ENCODE measurements around the gene NRL. TPM values are rescaled to one million over a fixed set of nuclear protein-coding genes. Genes with fewer than 3 reads are reported as not detected.
A peak's percentile ranks its signal among the peaks of the same experiment; 100 is the strongest.

Gene NRL
- total RNA-seq, 1 experiment from 2014 or later: 2.5 TPM

DNA sequence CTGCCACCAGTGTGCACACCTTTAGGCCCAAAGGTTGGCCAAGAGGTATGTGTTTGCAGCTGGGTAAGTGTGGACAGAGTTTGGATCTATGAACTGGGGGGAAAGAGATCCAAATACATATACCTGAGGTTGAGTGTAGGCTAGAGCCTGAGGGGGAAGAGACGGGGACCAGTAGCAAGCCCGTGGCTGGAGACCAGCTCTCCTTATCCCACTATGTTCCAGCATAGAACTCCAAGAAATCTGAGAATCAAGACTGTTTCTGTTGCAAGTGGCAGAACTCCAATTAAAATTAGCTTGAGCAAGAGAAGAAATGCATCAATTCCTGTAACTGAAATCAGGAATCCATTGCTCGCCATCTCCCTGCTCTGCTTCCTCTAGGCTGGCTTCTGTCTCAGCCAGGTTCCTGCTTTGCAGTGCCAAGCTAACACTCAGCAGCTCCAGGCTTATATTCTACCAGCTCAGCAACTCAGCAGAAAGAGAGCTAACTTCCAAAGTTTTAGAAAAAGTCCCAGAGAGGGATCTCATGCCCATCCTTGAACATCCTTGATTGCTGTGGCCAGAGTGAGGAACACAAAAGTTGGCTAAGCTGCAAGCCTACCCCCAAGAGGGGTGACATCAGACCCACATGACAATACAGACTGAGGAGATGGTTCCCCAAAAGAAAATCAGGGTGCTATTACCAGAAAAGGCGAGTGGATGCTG lies 22.1 kb downstream of the NRL start:
- Histone ChIP-seq H2BK15ac (ENCODE audit: low read depth, low read length) (no peak overlapping the region), H4K20me1 (ENCODE audit: control insufficient read depth, insufficient read depth, insufficient read length) (no peaks in the 10 kb centered on the region), H3K23me2 (ENCODE audit: insufficient read length, low read depth, low read length, poor library complexity, severe bottlenecking) (peaks cover 6% of the 10 kb centered on the region), H4K91ac (ENCODE audit: insufficient read length, low read depth, low read length) (no peak overlapping the region), H3K56ac (ENCODE audit: insufficient read length, low read depth, low read length) (no peak overlapping the region), H3T11ph (ENCODE audit: low read length) (no peak overlapping the region), H3K23ac (ENCODE audit: insufficient read length, low read depth, low read length) (no peak overlapping the region), H2BK20ac (ENCODE audit: low read depth, low read length, poor library complexity, severe bottlenecking) (no peak overlapping the region), H2AFZ (ENCODE audit: low read length) (no peak overlapping the region), H2BK5ac (ENCODE audit: insufficient read length, low read length) (no peak overlapping the region), H3K27ac (ENCODE audit: insufficient read length, low read depth, low read length) (no peak overlapping the region), H3K79me1 (ENCODE audit: insufficient read depth, low read depth, low read length, poor library complexity, severe bottlenecking) (no peaks in the 10 kb centered on the region), H4K5ac (ENCODE audit: insufficient read length, low read depth, low read length) (no peak overlapping the region), H3K14ac (ENCODE audit: insufficient read depth, low read length) (no peak overlapping the region), H3K18ac (ENCODE audit: insufficient read length, low read depth, low read length) (no peak overlapping the region), H3K4ac (ENCODE audit: low read depth, low read length) (no peak overlapping the region), H3K9me3 (ENCODE audit: control insufficient read depth, low read depth, low read length) (no peaks in the 10 kb centered on the region), H3K27me3 (ENCODE audit: insufficient read depth, low read length) (no peaks in the 10 kb centered on the region), H3K4me1 (ENCODE audit: insufficient read depth, low read length) (no peaks in the 10 kb centered on the region; the same call in 1 of the 2 replicates), H2AK5ac (ENCODE audit: insufficient read length, low read length) (no peak overlapping the region), H2BK12ac (ENCODE audit: insufficient read length, low read depth, low read length) (peak overlapping the region; percentile 51), H3K4me2 (ENCODE audit: insufficient read depth, insufficient read length, low read length) (no peak overlapping the region), H3K9ac (ENCODE audit: extremely low read depth, insufficient read length, low read length) (no peak overlapping the region), H3K79me2 (ENCODE audit: insufficient read depth, low read length) (no peaks in the 10 kb centered on the region; the same call in 1 of the 2 replicates), H4K8ac (replicated peaks; ENCODE audit: insufficient read length, low read depth, low read length) (no peak overlapping the region), H2BK120ac (ENCODE audit: low read depth, low read length, poor library complexity, severe bottlenecking) (no peak overlapping the region)
- DNase-seq: no peak
- peak overlapping the region in 1 of 2 experiments; percentile 93; a peak in 3 of 5 replicates for H3K4me3 Mint-ChIP-seq
- H3K9me3 Mint-ChIP-seq: peaks cover 0 to 2% of the 10 kb centered on the region in 2 experiments; a peak in 3 of 5 replicates
- H3K27ac Mint-ChIP-seq: peak overlapping the region in 2 of 3 experiments; percentile 97 to 98; a peak in 3 of 7 replicates
- peaks cover 12 to 20% (median 13%) of the 10 kb centered on the region in 3 experiments; a peak in 6 of 7 replicates for H3K36me3 Mint-ChIP-seq (ENCODE audit: insufficient read depth in 1 of 3, low read depth in 3 of 3)
- H3K4me1 Mint-ChIP-seq: peaks cover 21 to 41% of the 10 kb centered on the region in 2 experiments
- H3K27me3 Mint-ChIP-seq (ENCODE audit: low read depth): peaks cover 4% of the 10 kb centered on the region
- TF ChIP-seq, protein P1, sequence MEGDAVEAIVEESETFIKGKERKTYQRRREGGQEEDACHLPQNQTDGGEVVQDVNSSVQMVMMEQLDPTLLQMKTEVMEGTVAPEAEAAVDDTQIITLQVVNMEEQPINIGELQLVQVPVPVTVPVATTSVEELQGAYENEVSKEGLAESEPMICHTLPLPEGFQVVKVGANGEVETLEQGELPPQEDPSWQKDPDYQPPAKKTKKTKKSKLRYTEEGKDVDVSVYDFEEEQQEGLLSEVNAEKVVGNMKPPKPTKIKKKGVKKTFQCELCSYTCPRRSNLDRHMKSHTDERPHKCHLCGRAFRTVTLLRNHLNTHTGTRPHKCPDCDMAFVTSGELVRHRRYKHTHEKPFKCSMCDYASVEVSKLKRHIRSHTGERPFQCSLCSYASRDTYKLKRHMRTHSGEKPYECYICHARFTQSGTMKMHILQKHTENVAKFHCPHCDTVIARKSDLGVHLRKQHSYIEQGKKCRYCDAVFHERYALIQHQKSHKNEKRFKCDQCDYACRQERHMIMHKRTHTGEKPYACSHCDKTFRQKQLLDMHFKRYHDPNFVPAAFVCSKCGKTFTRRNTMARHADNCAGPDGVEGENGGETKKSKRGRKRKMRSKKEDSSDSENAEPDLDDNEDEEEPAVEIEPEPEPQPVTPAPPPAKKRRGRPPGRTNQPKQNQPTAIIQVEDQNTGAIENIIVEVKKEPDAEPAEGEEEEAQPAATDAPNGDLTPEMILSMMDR (conservative IDR thresholded peaks at IDR 0.05): no peak
- WGBS (ENCODE audit: extremely low coverage, insufficient read length, low lambda C conversion rate): no CpG with 5 or more reads among the region's 4 CpGs

Data from H9 (cell line).